IMR-90 (cell line): ENCODE results near the gene C3AR1. TPM values are rescaled to one million over a fixed set of nuclear protein-coding genes. Genes with fewer than 3 reads are reported as not detected.

Experiments used
- ATAC-seq: fragments of 200-7000 bp; cut with Tn5 transposase; 2 replicates; pipeline ENCODE4 v1.9.1; 2020; ENCODE audit warnings: low read depth, mild to moderate bottlenecking, moderate library complexity
- BruUV-seq: library from RNA; stranded (reverse); fragments of 400-500 nt; replicated peaks from 2 replicates; lab custom pipeline; 2021; lab: Mats Ljungman, UMichigan
- CTCF ChIA-PET: fragments of 300-600 bp; formaldehyde crosslinking; extraction: SDS; loops from one replicate; lab custom pipeline; 2021; ENCODE audit warnings: antibody characterized with exemption; lab: Yijun Ruan, JAX
- POLR2A ChIA-PET: fragments of 300-600 bp; sonication (Branson Sonifier 250); formaldehyde crosslinking; loops from one replicate; lab custom pipeline; 2022; ENCODE audit warnings: antibody characterized with exemption; ENCODE audit not compliant: unreplicated experiment; lab: Charles Lee
- DNase-seq: peaks from one replicate; pipeline ENCODE4 v3.0.0; 2013
- H2AFZ ChIP-seq: replicated peaks from 2 replicates; pipeline ENCODE3; 2013; ENCODE audit warnings: low read length, mild to moderate bottlenecking; ENCODE audit not compliant: poor library complexity
- H2AK5ac ChIP-seq: 2 replicates; pipeline ENCODE4 v1.6.1; 2013; ENCODE audit warnings: low read depth, low read length, inconsistent platforms
- H2AK9ac ChIP-seq: replicated peaks from 2 replicates; pipeline ENCODE3; 2013; ENCODE audit warnings: mild to moderate bottlenecking, low read depth, low read length, moderate library complexity; ENCODE audit not compliant: poor library complexity
- H2BK120ac ChIP-seq: 2 replicates; pipeline ENCODE4 v1.6.1; 2013; ENCODE audit warnings: low read depth, low read length, inconsistent platforms
- H2BK15ac ChIP-seq: 3 replicates; pipeline ENCODE4 v1.6.1; 2013; ENCODE audit warnings: low read depth, low read length, inconsistent platforms
- H2BK20ac ChIP-seq: 2 replicates; pipeline ENCODE4 v1.6.1; 2013; ENCODE audit warnings: low read depth, mild to moderate bottlenecking, inconsistent platforms, low read length, moderate library complexity
- H2BK5ac ChIP-seq: 2 replicates; pipeline ENCODE4 v1.6.1; 2013; ENCODE audit warnings: mild to moderate bottlenecking, low read depth, low read length, inconsistent platforms; ENCODE audit not compliant: poor library complexity, severe bottlenecking
- H3K14ac ChIP-seq: replicated peaks from 2 replicates; pipeline ENCODE4 v1.6.1; 2013; ENCODE audit warnings: low read depth, low read length, inconsistent platforms
- H3K18ac ChIP-seq: 2 replicates; pipeline ENCODE4 v1.6.1; 2013; ENCODE audit warnings: low read depth, low read length, control low read depth
- H3K23ac ChIP-seq: 2 replicates; pipeline ENCODE4 v1.6.1; 2013; ENCODE audit warnings: low read depth, low read length, inconsistent platforms
- H3K27ac ChIP-seq: 2 replicates; pipeline ENCODE4 v1.5.1; 2013; ENCODE audit warnings: mild to moderate bottlenecking, control low read depth, low read length; ENCODE audit not compliant: insufficient read depth
- H3K27me3 ChIP-seq: 2 replicates; pipeline ENCODE4 v1.6.1; 2013; ENCODE audit warnings: low read length; ENCODE audit not compliant: control insufficient read depth, insufficient read depth
- H3K36me3 ChIP-seq: 2 replicates; pipeline ENCODE4 v1.6.1; 2013; ENCODE audit warnings: low read length, mixed read lengths; ENCODE audit not compliant: control insufficient read depth, insufficient read depth
- H3K4ac ChIP-seq: 2 replicates; pipeline ENCODE4 v1.6.1; 2013; ENCODE audit warnings: low read depth, low read length, inconsistent platforms
- H3K4me1 ChIP-seq: 2 replicates; pipeline ENCODE4 v1.6.1; 2013; ENCODE audit warnings: low read length, mixed read lengths; ENCODE audit not compliant: control insufficient read depth, insufficient read depth
- H3K4me2 ChIP-seq: 2 replicates; pipeline ENCODE4 v1.6.1; 2013; ENCODE audit warnings: low read depth, mild to moderate bottlenecking, control low read depth, low read length, moderate library complexity
- H3K4me3 ChIP-seq: 2 replicates; pipeline ENCODE4 v1.5.1; 2013; ENCODE audit warnings: low read depth, mild to moderate bottlenecking, control low read depth, low read length, moderate library complexity; ENCODE audit not compliant: insufficient read depth
- H3K56ac ChIP-seq: 2 replicates; pipeline ENCODE4 v1.6.1; 2013; ENCODE audit warnings: low read length, inconsistent platforms; ENCODE audit not compliant: insufficient read depth; ENCODE audit errors: extremely low read depth
- H3K79me1 ChIP-seq, 2 experiments: 2 replicates each; pipeline ENCODE4 v1.6.1; 2013; ENCODE audit warnings: low read length in 2 of 2, inconsistent platforms in 1 of 2, low read depth in 1 of 2
- H3K9ac ChIP-seq: 2 replicates; pipeline ENCODE4 v1.6.1; 2013; ENCODE audit warnings: low read depth, low read length, control low read depth
- H3K9me1 ChIP-seq: 2 replicates; pipeline ENCODE4 v1.6.1; 2013; ENCODE audit warnings: low read length, inconsistent platforms; ENCODE audit not compliant: insufficient read depth
- H3K9me3 ChIP-seq: 2 replicates; pipeline ENCODE4 v1.6.1; 2013; ENCODE audit warnings: low read length; ENCODE audit not compliant: control insufficient read depth, insufficient read depth
- H4K20me1 ChIP-seq: 2 replicates; pipeline ENCODE4 v1.6.1; 2013; ENCODE audit warnings: low read length, inconsistent platforms; ENCODE audit not compliant: insufficient read depth
- H4K5ac ChIP-seq: 2 replicates; pipeline ENCODE4 v1.6.1; 2013; ENCODE audit warnings: mild to moderate bottlenecking, low read depth, low read length, control low read depth
- H4K8ac ChIP-seq, 2 experiments: 2 replicates each; pipeline ENCODE4 v1.6.1; 2013; ENCODE audit warnings: low read depth in 2 of 2, low read length in 2 of 2, control low read depth in 1 of 2, inconsistent platforms in 1 of 2
- H4K91ac ChIP-seq: 2 replicates; pipeline ENCODE4 v1.6.1; 2013; ENCODE audit warnings: low read depth, low read length, inconsistent platforms; ENCODE audit not compliant: insufficient read depth
- BHLHE40 ChIP-seq: fragments of 150-350 bp; IDR thresholded peaks from 2 replicates; pipeline ENCODE4 v1.6.1; 2016; ENCODE audit warnings: mild to moderate bottlenecking, low read depth, low read length
- CEBPB ChIP-seq: IDR thresholded peaks from 2 replicates; pipeline ENCODE4 v1.6.1; 2012; ENCODE audit warnings: low read depth, low read length, improper control_type of control experiment
- CHD1 ChIP-seq: IDR thresholded peaks from 2 replicates; pipeline ENCODE4 v1.6.1; 2012; ENCODE audit warnings: low read depth, low read length, improper control_type of control experiment
- CTCF ChIP-seq: conservative IDR thresholded peaks from 2 replicates; pipeline ENCODE4 v1.5.1; 2012; ENCODE audit warnings: mild to moderate bottlenecking, low read depth, low read length, improper control_type of control experiment
- ELK1 ChIP-seq: fragments of 150-350 bp; IDR thresholded peaks from 2 replicates; pipeline ENCODE4 v1.6.1; 2016; ENCODE audit warnings: low read depth, mild to moderate bottlenecking, low read length, moderate library complexity, borderline replicate concordance
- FOS ChIP-seq: fragments of 150-350 bp; IDR thresholded peaks from 2 replicates; pipeline ENCODE4 v1.6.1; 2016; ENCODE audit warnings: low read depth, low read length
- MAFK ChIP-seq: IDR thresholded peaks from 2 replicates; pipeline ENCODE4 v1.6.1; 2012; ENCODE audit warnings: low read depth, low read length, improper control_type of control experiment
- MAZ ChIP-seq: IDR thresholded peaks from 2 replicates; pipeline ENCODE4 v1.6.1; 2012; ENCODE audit warnings: low read depth, mild to moderate bottlenecking, low read length, improper control_type of control experiment, moderate library complexity, borderline replicate concordance
- MXI1 ChIP-seq: IDR thresholded peaks from 2 replicates; pipeline ENCODE4 v1.6.1; 2012; ENCODE audit warnings: low read depth, mild to moderate bottlenecking, low read length, moderate library complexity, borderline replicate concordance
- RAD21 ChIP-seq: IDR thresholded peaks from 2 replicates; pipeline ENCODE4 v1.6.1; 2012; ENCODE audit warnings: low read length, improper control_type of control experiment
- SMC3 ChIP-seq: fragments of 150-350 bp; IDR thresholded peaks from 2 replicates; pipeline ENCODE4 v1.6.1; 2016; ENCODE audit warnings: low read depth, mild to moderate bottlenecking, antibody characterized with exemption, low read length, moderate library complexity
- USF2 ChIP-seq: fragments of 150-350 bp; IDR thresholded peaks from 2 replicates; pipeline ENCODE4 v1.6.1; 2017; ENCODE audit warnings: mild to moderate bottlenecking, antibody characterized with exemption, low read length, low read depth
- WGBS, 2 experiments: methylation state at CpG; one replicate each; pipeline versions ENCODE4 v1.1.5 to v1.1.7; 2013; ENCODE audit warnings: missing lambda C conversion rate in 2 of 2; ENCODE audit not compliant: insufficient read length in 1 of 2; ENCODE audit errors: extremely low coverage in 2 of 2; 5-methylcytosine and 5-hydroxymethylcytosine counted together
- dilution Hi-C: fragments of 300-500 bp; cut with HindIII; formaldehyde crosslinking; loops from one replicate; pipeline ENCODE4 v1.14.3; 2018; ENCODE audit warnings: low sequenced_read_pairs; ENCODE audit not compliant: unreplicated experiment
- in situ Hi-C: fragments of 300-500 bp; cut with MboI; formaldehyde crosslinking; loops from 3 replicates; pipeline ENCODE4 v1.14.3; 2019; ENCODE audit warnings: low sequenced_read_pairs, inconsistent platforms, mixed read lengths
- intact Hi-C: fragments of 100-400 bp; cut with micrococcal nuclease; formaldehyde crosslinking; loops from 2 replicates; pipeline ENCODE4 v1.10.0; 2022
- polyA plus RNA-seq, 3 experiments: library from polyadenylated mRNA; depleted of rRNA; stranded (reverse); fragments of >200 nt; gene quantifications; 2 replicates each; pipeline ENCODE4 v1.2.3, GENCODE V29; 2012; ENCODE audit warnings: low replicate concordance in 1 of 3
- total RNA-seq: library from RNA; depleted of rRNA; stranded (reverse); fragments of >200 nt; gene quantifications from 2 replicates; pipeline ENCODE4 v1.2.3, GENCODE V29; 2012

C3AR1 gene
- total and polyA plus RNA-seq, 2 of the 4 experiments (the other 2 are of a cell fraction), result 0.31 to 0.36 TPM

GRCh38 chr12:8057306-8057705, 8.9 kb downstream of the C3AR1 start:
- no peaks in the 10 kb centered on the region for H4K20me1 ChIP-seq
- H2BK120ac ChIP-seq, result no peak overlapping the region
- ATAC-seq (no peak), DNase-seq (no peak)
- ChIA-PET POLR2A (no interaction called here), CTCF (interaction anchor here (0.9 to 1.3 kb wide), 3 partner anchors 10 to 21 kb away, joined by 3 to 4 read pairs (median 4); no protein-coding TSS in a partner anchor)
- BruUV-seq, result no TSS peak
- no peak for TF ChIP-seq MAFK
- no peak for TF ChIP-seq RAD21
- no peak for TF ChIP-seq MAZ
- no peak for TF ChIP-seq BHLHE40
- TF ChIP-seq ELK1, result no peak
- no peak for TF ChIP-seq CEBPB
- no peak for TF ChIP-seq CHD1
- TF ChIP-seq MXI1, result no peak
- no peak for TF ChIP-seq SMC3
- TF ChIP-seq USF2, result no peak
- no peak for TF ChIP-seq CTCF
- TF ChIP-seq FOS, result no peak
- no peak overlapping the region for H3K14ac ChIP-seq
- H4K8ac ChIP-seq, result no peak overlapping the region
- H2BK15ac ChIP-seq, result no peak overlapping the region
- no peak overlapping the region for H2AK9ac ChIP-seq
- H2AFZ ChIP-seq, result no peak overlapping the region
- H3K9me1 ChIP-seq, result peaks cover 3% of the 10 kb centered on the region; the same call in 1 of the 2 replicates
- H3K18ac ChIP-seq, result no peak overlapping the region
- H2AK5ac ChIP-seq, result no peak overlapping the region
- H3K36me3 ChIP-seq, result peaks cover 8% of the 10 kb centered on the region
- intact Hi-C loops, result no loop called here
- H2BK20ac ChIP-seq, result no peak overlapping the region
- H3K27ac ChIP-seq, result no peak overlapping the region
- H2BK5ac ChIP-seq, result no peak overlapping the region
- no CpG with 5 or more reads among the region's 2 CpGs for WGBS, 2 experiments
- H3K79me1 ChIP-seq, result no peaks in the 10 kb centered on the region; a peak in 1 of 4 replicates
- H3K23ac ChIP-seq, result no peak overlapping the region
- H3K4ac ChIP-seq, result no peak overlapping the region
- H3K9me3 ChIP-seq, result no peaks in the 10 kb centered on the region
- H3K4me1 ChIP-seq, result peaks cover 1% of the 10 kb centered on the region; the same call in 1 of the 2 replicates
- H3K4me3 ChIP-seq, result no peak overlapping the region
- H3K27me3 ChIP-seq, result no peaks in the 10 kb centered on the region
- no peak overlapping the region for H3K56ac ChIP-seq
- no peak overlapping the region for H3K4me2 ChIP-seq
- dilution Hi-C loops, result no loop called here
- no peak overlapping the region for H4K91ac ChIP-seq
- in situ Hi-C loops, result no loop called here
- H3K9ac ChIP-seq, result no peak overlapping the region
- no peak overlapping the region for H4K5ac ChIP-seq
